ENCODE results near the gene PAGR1. TPM values are rescaled to one million over a fixed set of nuclear protein-coding genes. Genes with fewer than 3 reads are reported as not detected.

Gene PAGR1
- total RNA-seq, 2 donors from 2014 or later = 15.2 to 16.3 TPM

DNA sequence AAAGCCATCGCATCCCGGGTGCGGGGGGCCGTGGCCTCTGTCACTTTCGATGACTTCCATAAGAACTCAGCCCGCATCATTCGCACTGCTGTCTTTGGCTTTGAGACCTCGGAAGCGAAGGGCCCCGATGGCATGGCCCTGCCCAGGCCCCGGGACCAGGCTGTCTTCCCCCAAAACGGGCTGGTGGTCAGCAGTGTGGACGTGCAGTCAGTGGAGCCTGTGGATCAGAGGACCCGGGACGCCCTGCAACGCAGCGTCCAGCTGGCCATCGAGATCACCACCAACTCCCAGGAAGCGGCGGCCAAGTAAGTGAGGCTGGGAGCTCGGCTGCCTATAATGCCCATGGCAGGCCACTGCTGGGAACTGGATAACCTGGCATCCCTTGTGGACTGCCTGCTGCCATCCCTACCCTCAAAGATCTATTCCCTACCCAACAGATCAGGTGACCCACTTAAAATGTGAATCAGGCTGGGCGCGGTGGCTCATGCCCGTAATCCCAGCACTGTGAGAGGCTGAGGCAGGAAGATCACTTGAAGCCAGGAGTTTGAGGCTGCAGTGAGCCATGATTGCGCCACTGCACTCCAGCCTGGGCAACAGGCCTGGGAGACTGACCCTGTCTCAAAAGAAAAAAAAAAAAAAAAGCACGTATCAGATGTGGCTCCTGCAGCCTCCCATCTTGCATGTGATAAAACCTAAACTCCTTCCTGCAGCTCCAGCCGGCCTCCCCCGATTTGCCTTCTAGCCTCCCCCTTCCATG, 28.8 kb downstream of the PAGR1 start:
- Mint-ChIP-seq H3K36me3 (ENCODE audit: low read depth) (peaks cover 9% of the 10 kb centered on the region), H3K4me1 (peaks cover 8% of the 10 kb centered on the region), H3K27ac (peak overlapping the region; percentile 45), H3K4me3 (no peak overlapping the region), H3K27me3 (no peaks in the 10 kb centered on the region)
- no peaks in the 10 kb centered on the region for H3K9me3 ChIP-seq (ENCODE audit: control insufficient read depth, low read length, poor library complexity, severe bottlenecking)
- no peak for DNase-seq
- ATAC-seq = no peak

DNA sequence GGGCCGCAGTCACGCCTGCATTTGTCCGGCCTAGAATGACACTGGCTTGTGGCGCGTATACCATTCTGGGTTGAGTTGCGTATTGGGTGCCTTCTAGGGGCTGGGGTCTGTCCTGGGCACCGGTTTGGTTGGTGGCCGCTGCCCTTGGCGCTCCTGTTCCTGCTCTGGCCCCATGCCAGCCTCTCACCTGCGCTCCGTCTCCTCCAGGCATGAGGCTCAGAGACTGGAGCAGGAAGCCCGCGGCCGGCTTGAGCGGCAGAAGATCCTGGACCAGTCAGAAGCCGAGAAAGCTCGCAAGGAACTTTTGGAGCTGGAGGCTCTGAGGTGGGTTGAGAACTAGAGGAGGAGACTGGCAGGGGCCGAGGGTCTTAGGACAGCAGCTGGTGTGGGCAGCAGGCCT, 29.7 kb downstream of the PAGR1 start:
- DNase-seq = no peak
- ATAC-seq = no peak
- Mint-ChIP-seq H3K4me1 (peaks cover 12% of the 10 kb centered on the region), H3K4me3 (no peak overlapping the region), H3K36me3 (ENCODE audit: low read depth) (peaks cover 9% of the 10 kb centered on the region), H3K27ac (peak overlapping the region; percentile 45), H3K27me3 (no peaks in the 10 kb centered on the region)
- H3K9me3 ChIP-seq (ENCODE audit: control insufficient read depth, low read length, poor library complexity, severe bottlenecking) = no peaks in the 10 kb centered on the region

DNA sequence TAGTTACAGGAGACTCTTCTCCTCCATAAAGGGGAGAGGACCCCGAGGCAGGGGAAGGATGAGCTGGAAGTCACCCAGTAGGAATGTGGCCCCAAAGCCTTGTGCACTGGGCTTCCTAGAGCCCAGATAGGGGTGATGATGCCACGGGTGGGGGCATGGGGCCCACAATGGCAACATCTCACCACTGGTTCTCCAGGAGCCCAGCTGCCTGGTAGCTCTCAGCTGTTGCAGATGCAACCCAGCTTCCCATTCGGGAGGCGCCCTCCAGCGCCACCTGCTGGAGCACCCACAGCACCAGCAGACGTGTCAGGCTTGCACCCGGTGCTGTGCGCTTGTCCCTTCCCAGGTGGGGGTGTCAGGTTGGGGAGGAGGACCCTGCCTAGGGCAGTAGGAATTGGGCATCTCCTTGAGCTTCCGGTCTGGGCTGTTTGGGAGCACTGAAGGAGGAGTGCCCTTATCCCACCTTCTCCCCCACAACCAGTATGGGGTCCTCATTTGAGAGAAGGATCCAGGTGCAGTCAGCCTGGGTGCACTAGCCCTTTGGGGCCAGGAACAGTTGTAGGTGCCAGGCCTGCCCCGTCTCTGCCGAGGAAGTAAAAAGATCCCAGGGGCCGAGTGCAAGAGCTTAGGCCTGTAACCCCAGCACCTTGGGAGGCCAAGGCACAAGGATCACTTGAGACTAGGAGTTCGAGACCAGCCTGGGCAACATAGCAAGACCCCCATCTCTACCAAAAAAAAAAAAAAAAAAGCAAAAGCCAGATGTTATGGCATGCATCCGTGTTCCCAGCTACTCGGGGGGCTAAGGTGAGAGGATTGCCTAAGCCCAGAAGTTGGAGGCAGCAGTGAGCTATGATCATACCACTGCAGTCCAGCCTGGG, 32.7 kb downstream of the PAGR1 start:
- no peaks in the 10 kb centered on the region for H3K9me3 ChIP-seq (ENCODE audit: control insufficient read depth, low read length, poor library complexity, severe bottlenecking)
- DNase-seq = peak; percentile 64 to 78 (median 71)
- Mint-ChIP-seq H3K4me3 (no peak overlapping the region), H3K27me3 (no peaks in the 10 kb centered on the region), H3K36me3 (ENCODE audit: low read depth) (peaks cover 7% of the 10 kb centered on the region), H3K27ac (peak overlapping the region; percentile 43), H3K4me1 (peaks cover 10% of the 10 kb centered on the region)
- peak; percentile 95 for ATAC-seq

DNA sequence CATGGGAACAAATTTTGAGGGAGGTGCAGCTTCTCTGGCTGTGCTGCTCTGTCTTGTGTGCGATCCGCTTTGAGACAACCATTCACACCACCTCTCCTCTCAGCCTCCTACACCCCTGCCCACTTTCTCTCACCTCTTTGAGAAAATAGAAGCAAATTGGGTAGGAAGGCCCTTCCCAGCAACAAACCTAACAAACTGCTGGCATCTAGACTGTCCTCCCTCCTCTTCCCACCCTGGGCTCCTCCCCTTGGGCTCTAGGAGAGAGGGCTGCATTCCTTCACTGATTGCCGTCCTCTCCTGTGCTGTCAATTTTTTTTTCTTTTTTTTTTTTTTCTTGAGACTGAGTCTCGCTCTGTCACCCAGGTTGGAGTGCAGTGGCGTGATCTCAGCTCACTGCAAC, 33.6 kb downstream of the PAGR1 start:
- no peak for ATAC-seq
- Mint-ChIP-seq H3K4me3 (no peak overlapping the region), H3K27me3 (no peaks in the 10 kb centered on the region), H3K36me3 (ENCODE audit: low read depth) (peaks cover 7% of the 10 kb centered on the region), H3K4me1 (peaks cover 10% of the 10 kb centered on the region), H3K27ac (no peak overlapping the region)
- no peaks in the 10 kb centered on the region for H3K9me3 ChIP-seq (ENCODE audit: control insufficient read depth, low read length, poor library complexity, severe bottlenecking)
- DNase-seq = no peak

DNA sequence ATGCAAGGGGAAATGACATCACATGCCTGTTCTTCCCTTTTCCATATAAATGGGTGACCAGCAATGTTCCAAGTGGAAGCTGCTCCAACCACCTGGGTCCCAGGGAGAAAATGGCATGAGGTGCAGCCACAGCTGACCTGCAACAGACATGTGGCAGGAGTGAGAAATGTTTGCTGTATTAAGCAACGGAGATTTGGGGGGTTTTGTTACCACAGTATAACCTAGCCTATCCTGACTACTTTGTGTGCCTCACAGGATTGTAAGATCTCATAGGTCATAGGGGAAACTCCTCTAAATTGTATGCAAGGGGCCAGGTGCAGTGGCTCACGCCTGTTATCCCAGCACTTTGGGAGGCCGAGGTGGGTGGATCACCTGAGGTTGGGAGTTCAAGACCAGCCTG, 35.0 kb downstream of the PAGR1 start:
- H3K9me3 ChIP-seq (ENCODE audit: control insufficient read depth, low read length, poor library complexity, severe bottlenecking) = no peaks in the 10 kb centered on the region
- H3K4me3 Mint-ChIP-seq = no peak overlapping the region
- no peaks in the 10 kb centered on the region for H3K27me3 Mint-ChIP-seq
- DNase-seq = no peak
- H3K27ac Mint-ChIP-seq = no peak overlapping the region
- peaks cover 7% of the 10 kb centered on the region for H3K4me1 Mint-ChIP-seq
- no peak for ATAC-seq
- peaks cover 2% of the 10 kb centered on the region for H3K36me3 Mint-ChIP-seq (ENCODE audit: low read depth)

DNA sequence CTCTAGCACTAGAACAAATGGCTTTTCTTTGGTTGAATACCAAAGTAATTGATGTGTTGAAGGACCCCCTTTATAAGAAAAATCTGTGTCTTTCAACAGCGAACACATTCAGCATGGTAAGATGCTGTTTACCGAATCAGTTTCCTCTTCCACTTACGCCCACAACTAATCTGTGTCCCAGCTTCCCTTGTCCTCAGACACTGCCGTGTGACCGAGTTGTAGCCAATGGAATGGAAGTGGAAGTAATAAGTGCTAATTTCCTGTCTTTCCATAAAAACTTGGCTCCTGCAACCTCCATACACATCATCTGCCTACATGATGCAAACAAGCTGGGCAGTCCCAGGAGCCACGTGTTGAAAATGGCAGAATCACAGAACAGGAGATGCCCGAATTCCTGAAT, 36.7 kb downstream of the PAGR1 start:
- Mint-ChIP-seq H3K27ac (no peak overlapping the region), H3K36me3 (ENCODE audit: low read depth) (no peaks in the 10 kb centered on the region), H3K27me3 (no peaks in the 10 kb centered on the region), H3K4me1 (peaks cover 7% of the 10 kb centered on the region), H3K4me3 (no peak overlapping the region)
- ATAC-seq (no peak), DNase-seq (no peak)
- H3K9me3 ChIP-seq (ENCODE audit: control insufficient read depth, low read length, poor library complexity, severe bottlenecking) = no peaks in the 10 kb centered on the region

DNA sequence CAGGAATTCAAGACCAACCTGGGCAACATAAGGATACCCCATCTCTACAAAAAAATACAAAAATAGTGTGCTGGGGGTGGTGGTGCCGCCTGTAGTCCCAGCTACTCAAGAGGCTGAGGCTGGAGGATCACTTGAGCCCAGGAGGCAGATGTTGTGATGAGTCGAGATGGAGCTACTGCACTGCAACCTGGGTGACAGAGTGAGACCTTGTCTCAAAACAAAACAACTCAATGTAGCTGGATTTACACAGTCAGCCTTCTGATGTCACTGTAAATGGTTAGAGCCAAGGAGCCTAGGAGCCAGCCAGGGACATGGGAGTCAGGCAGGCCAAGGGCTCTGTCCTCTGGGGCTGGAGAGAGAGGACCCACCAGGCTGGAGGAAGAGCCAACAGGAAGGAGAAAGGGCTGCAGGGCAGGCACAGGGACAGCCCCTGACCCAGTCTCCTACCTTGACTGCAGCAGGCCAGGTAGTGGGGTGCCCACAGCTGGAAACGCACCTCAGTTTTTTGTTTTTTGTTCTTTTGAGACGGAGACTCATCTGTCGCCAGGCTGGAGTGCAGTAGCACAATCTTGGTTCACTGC, 38.7 kb downstream of the PAGR1 start:
- no peaks in the 10 kb centered on the region for H3K27me3 Mint-ChIP-seq
- no peak overlapping the region for H3K27ac Mint-ChIP-seq
- peaks cover 8% of the 10 kb centered on the region for H3K4me1 Mint-ChIP-seq
- no peak overlapping the region for H3K4me3 Mint-ChIP-seq
- ATAC-seq = no peak
- DNase-seq = no peak
- H3K36me3 Mint-ChIP-seq (ENCODE audit: low read depth) = peaks cover 6% of the 10 kb centered on the region
- H3K9me3 ChIP-seq (ENCODE audit: control insufficient read depth, low read length, poor library complexity, severe bottlenecking) = no peaks in the 10 kb centered on the region

DNA sequence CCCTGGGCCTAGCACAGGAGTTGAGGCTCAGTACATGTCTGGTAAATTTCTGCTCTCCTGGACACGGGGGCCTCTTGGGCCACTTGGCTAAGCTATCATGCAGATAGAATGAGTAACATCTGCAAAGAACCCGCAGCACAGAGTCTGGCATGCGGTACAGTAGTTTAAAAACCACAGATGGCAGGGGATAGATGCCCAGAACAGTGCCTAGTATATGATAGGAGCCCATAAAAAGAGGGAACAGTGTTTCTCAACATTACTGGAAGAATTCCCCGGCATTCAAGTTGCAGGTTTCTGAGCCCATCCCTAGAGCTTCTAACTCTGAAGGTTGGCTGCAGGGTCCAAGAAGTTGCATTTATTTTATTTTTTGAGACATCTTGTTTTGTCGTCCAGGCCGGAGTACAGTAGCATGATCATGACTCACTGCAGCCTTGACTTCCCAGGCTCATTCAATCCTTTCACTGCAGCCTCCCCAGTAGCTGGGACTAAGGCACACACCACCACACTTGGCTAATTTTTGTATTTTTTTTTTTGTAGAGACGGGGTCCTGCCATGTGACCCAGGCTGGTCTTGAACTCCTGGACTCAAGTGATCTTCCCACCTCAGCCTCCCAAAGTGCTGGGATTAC, 41.3 kb downstream of the PAGR1 start:
- Mint-ChIP-seq H3K27ac (peak overlapping the region; percentile 8), H3K4me1 (peaks cover 13% of the 10 kb centered on the region), H3K27me3 (no peaks in the 10 kb centered on the region), H3K4me3 (no peak overlapping the region), H3K36me3 (ENCODE audit: low read depth) (peaks cover 8% of the 10 kb centered on the region)
- H3K9me3 ChIP-seq (ENCODE audit: control insufficient read depth, low read length, poor library complexity, severe bottlenecking) = no peaks in the 10 kb centered on the region
- no peak for DNase-seq
- no peak for ATAC-seq

DNA sequence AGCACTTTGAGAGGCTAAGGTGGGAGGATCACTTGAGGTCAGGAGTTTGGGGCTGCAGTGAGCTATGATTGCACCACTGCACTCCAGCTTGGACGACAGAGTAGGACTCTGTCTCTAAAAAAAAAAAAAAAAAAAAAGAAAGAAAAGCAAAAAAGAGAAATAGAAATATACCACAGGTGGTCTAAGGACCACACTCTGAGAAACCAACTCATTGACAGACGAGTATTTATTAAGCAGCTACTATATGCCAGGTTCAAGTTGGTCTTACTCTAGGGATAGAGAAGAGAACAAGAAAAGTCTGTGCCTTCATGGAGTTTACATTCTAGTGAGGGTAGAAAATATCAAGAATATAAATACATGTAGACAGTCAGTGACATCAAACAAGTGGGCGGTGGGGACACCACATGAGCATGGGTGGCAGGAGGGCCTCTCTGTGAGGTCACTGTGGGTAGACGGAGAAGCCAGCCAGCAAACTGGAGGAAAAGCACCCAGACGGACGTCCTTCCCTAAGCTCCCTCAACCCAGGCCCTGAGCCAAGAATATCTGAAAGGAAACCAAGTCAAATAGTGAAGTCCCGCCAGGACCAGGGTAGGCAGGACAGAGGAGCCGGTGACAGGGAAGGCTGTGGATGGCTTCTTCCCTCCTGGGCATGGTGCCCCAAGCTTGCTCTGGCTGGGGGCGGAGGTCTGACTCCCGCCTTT, 42.3 kb downstream of the PAGR1 start:
- H3K27ac Mint-ChIP-seq = peak overlapping the region; percentile 62
- H3K36me3 Mint-ChIP-seq (ENCODE audit: low read depth) = peaks cover 10% of the 10 kb centered on the region
- ATAC-seq = no peak
- DNase-seq = no peak
- H3K9me3 ChIP-seq (ENCODE audit: control insufficient read depth, low read length, poor library complexity, severe bottlenecking) = no peaks in the 10 kb centered on the region
- peak overlapping the region; percentile 22 for H3K4me3 Mint-ChIP-seq
- H3K4me1 Mint-ChIP-seq = peaks cover 19% of the 10 kb centered on the region
- no peaks in the 10 kb centered on the region for H3K27me3 Mint-ChIP-seq

DNA sequence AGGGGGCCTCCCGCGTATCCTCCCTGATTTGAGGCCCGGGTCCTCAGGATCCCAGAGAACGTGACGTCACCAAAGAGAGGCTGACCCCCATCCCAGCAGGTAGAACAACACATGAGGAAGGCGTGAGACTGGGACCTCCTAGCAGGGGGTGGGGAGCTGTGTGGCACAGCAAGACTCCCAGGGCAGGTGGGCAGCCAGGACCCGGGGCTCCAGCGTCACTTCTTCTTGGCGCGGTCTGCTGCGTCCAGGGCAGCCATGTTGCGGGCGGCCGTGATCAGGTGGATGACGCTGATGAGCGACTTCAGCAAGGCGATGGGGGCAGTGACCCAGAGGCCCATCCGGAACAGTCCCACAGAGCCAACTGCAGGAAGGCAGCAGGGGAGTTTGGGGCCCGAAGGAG, 43.0 kb downstream of the PAGR1 start:
- no peaks in the 10 kb centered on the region for H3K9me3 ChIP-seq (ENCODE audit: control insufficient read depth, low read length, poor library complexity, severe bottlenecking)
- Mint-ChIP-seq H3K36me3 (ENCODE audit: low read depth) (peaks cover 10% of the 10 kb centered on the region), H3K27me3 (no peaks in the 10 kb centered on the region), H3K27ac (peak overlapping the region; percentile 62), H3K4me1 (peaks cover 23% of the 10 kb centered on the region), H3K4me3 (no peak overlapping the region)
- no peak for ATAC-seq
- DNase-seq = no peak

DNA sequence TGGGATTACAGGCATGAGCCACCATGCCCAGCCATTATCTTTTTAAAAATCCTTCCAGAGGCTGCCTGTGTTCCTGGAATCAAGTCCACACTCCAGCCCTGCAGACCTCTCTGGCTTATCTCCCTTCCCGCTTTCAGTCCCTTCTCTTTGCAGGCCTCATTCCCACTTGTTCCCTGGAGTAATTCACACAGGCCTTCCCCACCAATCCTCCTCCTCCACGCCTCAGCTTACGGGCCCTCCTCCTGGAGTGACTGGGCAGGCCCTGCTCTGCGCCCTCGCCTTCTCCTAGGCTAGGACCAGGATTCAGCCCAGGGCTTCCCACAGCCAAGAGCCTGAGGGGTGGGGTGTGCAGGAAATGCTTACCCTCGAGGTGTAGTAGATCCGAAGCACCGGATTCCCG, 44.3 kb downstream of the PAGR1 start:
- no peak overlapping the region for H3K4me3 Mint-ChIP-seq
- H3K4me1 Mint-ChIP-seq = peaks cover 23% of the 10 kb centered on the region
- H3K27ac Mint-ChIP-seq = peak overlapping the region; percentile 49
- peaks cover 10% of the 10 kb centered on the region for H3K36me3 Mint-ChIP-seq (ENCODE audit: low read depth)
- H3K9me3 ChIP-seq (ENCODE audit: control insufficient read depth, low read length, poor library complexity, severe bottlenecking) = no peaks in the 10 kb centered on the region
- ATAC-seq (no peak), DNase-seq (no peak)
- H3K27me3 Mint-ChIP-seq = no peaks in the 10 kb centered on the region

DNA sequence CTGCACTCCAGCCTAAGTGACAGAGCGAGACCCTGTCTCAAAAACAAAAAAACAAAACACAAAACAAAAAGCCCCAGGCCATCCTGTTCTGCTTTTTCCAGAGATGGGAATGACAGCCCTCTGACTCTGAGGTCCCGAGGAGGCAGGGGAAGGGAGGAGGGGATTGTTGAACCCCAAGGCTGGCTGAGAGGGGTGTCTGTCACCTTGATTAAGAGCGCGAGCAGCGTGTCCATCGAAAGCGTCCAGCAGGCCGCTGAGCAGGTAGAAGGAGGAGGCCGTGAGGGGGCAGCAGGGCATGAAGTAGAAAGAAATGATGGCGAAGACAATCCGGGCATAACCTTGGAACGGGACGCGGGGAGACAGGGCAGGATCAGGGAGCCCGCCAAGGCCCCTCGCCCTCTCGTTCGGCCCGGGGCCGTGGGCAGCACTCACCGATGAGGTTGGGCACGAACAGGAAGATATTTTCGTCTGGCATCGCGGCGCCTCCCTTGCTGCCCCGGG, 46.5 kb downstream of the PAGR1 start:
- no peaks in the 10 kb centered on the region for H3K9me3 ChIP-seq (ENCODE audit: control insufficient read depth, low read length, poor library complexity, severe bottlenecking)
- DNase-seq (no peak), ATAC-seq (no peak)
- Mint-ChIP-seq H3K27ac (peak overlapping the region; percentile 97), H3K4me1 (peaks cover 23% of the 10 kb centered on the region), H3K36me3 (ENCODE audit: low read depth) (peaks cover 10% of the 10 kb centered on the region), H3K27me3 (no peaks in the 10 kb centered on the region), H3K4me3 (peak overlapping the region; percentile 96)

Measured in T-helper 17 cell (primary cell).